ENCODE measurements around the gene ESR2.

Gene ESR2

DNA sequence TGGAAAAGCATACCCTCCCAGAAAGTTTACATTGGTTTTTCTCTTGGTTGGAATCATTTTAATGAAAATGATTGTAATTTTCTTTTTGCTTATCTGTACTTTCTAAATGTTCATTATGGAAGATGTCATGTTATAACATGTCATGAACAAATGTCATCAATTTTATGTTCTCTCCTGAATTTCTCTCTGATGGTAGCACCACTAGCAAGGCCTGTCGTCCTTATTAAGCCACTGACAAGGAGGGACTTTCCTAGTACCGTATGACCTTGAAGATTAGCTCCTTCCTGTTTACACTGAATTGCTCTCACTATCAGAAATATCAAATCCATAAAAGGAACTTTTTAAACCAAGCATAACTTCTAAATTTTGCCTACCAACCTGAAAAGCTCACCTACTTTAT, 99.0 kb downstream of the ESR2 start:
- Histone ChIP-seq H3K9me3 (ENCODE audit: control insufficient read depth, low read length) (no peaks in the 10 kb centered on the region), H3K4me2 (ENCODE audit: low read length) (peak overlapping the region; percentile 1), H3K9ac (no peak overlapping the region), H2AFZ (peak overlapping the region; percentile 86), H3K27ac (peak overlapping the region; percentile 92), H3K4me1 (peaks cover 39% of the 10 kb centered on the region), H3K36me3 (ENCODE audit: control insufficient read depth, insufficient read depth, low read length) (no peaks in the 10 kb centered on the region), H3K27me3 (ENCODE audit: control insufficient read depth, insufficient read depth, low read length) (no peaks in the 10 kb centered on the region), H3K4me3 (ENCODE audit: low read depth, low read length) (no peak overlapping the region), H3K79me2 (peaks cover 8% of the 10 kb centered on the region)
- TF ChIP-seq, protein P1, sequence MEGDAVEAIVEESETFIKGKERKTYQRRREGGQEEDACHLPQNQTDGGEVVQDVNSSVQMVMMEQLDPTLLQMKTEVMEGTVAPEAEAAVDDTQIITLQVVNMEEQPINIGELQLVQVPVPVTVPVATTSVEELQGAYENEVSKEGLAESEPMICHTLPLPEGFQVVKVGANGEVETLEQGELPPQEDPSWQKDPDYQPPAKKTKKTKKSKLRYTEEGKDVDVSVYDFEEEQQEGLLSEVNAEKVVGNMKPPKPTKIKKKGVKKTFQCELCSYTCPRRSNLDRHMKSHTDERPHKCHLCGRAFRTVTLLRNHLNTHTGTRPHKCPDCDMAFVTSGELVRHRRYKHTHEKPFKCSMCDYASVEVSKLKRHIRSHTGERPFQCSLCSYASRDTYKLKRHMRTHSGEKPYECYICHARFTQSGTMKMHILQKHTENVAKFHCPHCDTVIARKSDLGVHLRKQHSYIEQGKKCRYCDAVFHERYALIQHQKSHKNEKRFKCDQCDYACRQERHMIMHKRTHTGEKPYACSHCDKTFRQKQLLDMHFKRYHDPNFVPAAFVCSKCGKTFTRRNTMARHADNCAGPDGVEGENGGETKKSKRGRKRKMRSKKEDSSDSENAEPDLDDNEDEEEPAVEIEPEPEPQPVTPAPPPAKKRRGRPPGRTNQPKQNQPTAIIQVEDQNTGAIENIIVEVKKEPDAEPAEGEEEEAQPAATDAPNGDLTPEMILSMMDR (IDR thresholded peaks at IDR 0.05): no peak

DNA sequence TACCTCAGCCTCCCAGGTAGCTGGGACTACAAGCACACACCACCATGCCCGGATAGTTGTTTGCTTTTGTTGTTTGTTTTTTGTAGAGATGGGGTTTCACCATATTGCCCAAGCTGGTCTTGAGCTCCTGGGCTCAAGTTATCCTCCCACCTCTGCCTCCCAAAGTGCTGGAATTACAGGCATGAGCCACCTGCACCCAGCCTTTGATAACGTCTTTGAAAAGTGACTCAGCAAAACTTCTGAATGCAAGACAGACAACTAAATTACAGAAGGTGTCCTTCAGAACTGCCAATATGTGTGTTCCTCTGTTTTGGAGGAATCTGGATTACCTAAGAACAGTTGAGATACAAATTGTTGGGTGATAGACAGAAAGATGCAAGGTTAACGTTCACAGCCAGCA, 99.8 kb downstream of the ESR2 start:
- Histone ChIP-seq H3K4me2 (ENCODE audit: low read length) (no peak overlapping the region), H2AFZ (peak overlapping the region; percentile 86), H3K27ac (peak overlapping the region; percentile 92), H3K36me3 (ENCODE audit: control insufficient read depth, insufficient read depth, low read length) (no peaks in the 10 kb centered on the region), H3K9me3 (ENCODE audit: control insufficient read depth, low read length) (no peaks in the 10 kb centered on the region), H3K27me3 (ENCODE audit: control insufficient read depth, insufficient read depth, low read length) (no peaks in the 10 kb centered on the region), H3K4me1 (peaks cover 38% of the 10 kb centered on the region), H3K79me2 (peaks cover 8% of the 10 kb centered on the region), H3K4me3 (ENCODE audit: low read depth, low read length) (no peak overlapping the region), H3K9ac (no peak overlapping the region)
- TF ChIP-seq, protein P1 (IDR thresholded peaks at IDR 0.05): no peak

DNA sequence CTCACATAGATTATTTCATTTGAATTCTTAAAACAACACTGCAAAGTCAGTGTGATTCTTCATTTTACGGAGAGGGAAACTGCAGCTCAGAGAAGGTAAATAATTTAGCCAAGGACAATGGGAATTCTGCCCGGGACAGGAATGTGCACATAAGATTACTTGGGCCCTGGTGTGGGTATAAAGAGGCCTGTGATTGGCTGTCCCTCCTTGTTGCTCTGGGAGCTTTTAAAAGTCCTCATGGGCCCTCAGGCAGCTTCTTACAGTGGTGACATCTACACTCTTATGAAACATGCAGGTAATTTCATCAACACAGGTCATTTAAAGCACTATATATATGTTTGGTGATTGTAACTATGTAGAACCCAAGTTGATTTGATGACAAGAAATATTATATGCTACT, 100.3 kb downstream of the ESR2 start:
- H3K4me3 ChIP-seq (ENCODE audit: low read depth, low read length): no peak overlapping the region
- peaks cover 36% of the 10 kb centered on the region for H3K4me1 ChIP-seq
- H2AFZ ChIP-seq: peak overlapping the region; percentile 34
- H3K9me3 ChIP-seq (ENCODE audit: control insufficient read depth, low read length): no peaks in the 10 kb centered on the region
- H3K79me2 ChIP-seq: peaks cover 2% of the 10 kb centered on the region
- H3K27me3 ChIP-seq (ENCODE audit: control insufficient read depth, insufficient read depth, low read length): no peaks in the 10 kb centered on the region
- no peak overlapping the region for H3K9ac ChIP-seq
- TF ChIP-seq, protein P1 (IDR thresholded peaks at IDR 0.05): no peak
- H3K36me3 ChIP-seq (ENCODE audit: control insufficient read depth, insufficient read depth, low read length): no peaks in the 10 kb centered on the region
- no peak overlapping the region for H3K4me2 ChIP-seq (ENCODE audit: low read length)
- H3K27ac ChIP-seq: no peak overlapping the region

- Histone ChIP-seq H3K4me1 (peaks cover 24% of the 10 kb centered on the region), H3K4me3 (ENCODE audit: low read depth, low read length) (no peak overlapping the region), H3K9me3 (ENCODE audit: control insufficient read depth, low read length) (no peaks in the 10 kb centered on the region), H3K36me3 (ENCODE audit: control insufficient read depth, insufficient read depth, low read length) (no peaks in the 10 kb centered on the region), H2AFZ (no peak overlapping the region), H3K9ac (no peak overlapping the region), H3K27ac (no peak overlapping the region), H3K79me2 (no peaks in the 10 kb centered on the region), H3K27me3 (ENCODE audit: control insufficient read depth, insufficient read depth, low read length) (no peaks in the 10 kb centered on the region), H3K4me2 (ENCODE audit: low read length) (no peak overlapping the region)
- TF ChIP-seq, protein P1 (IDR thresholded peaks at IDR 0.05): no peak
Observed at GRCh38 chr14:64191756-64192155, 102.4 kb downstream of the ESR2 start.

GRCh38 chr14:64190974-64191502, 103.1 kb downstream of the ESR2 start:
- Histone ChIP-seq H3K9ac (no peak overlapping the region), H3K79me2 (no peaks in the 10 kb centered on the region), H3K4me3 (ENCODE audit: low read depth, low read length) (no peak overlapping the region), H3K4me1 (peaks cover 16% of the 10 kb centered on the region), H2AFZ (no peak overlapping the region), H3K4me2 (ENCODE audit: low read length) (no peak overlapping the region), H3K27ac (no peak overlapping the region), H3K9me3 (ENCODE audit: control insufficient read depth, low read length) (no peaks in the 10 kb centered on the region), H3K27me3 (ENCODE audit: control insufficient read depth, insufficient read depth, low read length) (no peaks in the 10 kb centered on the region), H3K36me3 (ENCODE audit: control insufficient read depth, insufficient read depth, low read length) (no peaks in the 10 kb centered on the region)
- TF ChIP-seq, protein P1 (IDR thresholded peaks at IDR 0.05): no peak
